IPS-15b (cell line): ENCODE measurements around the gene MTHFSD.

ENCODE experiments used
- H3K27me3 ChIP-seq: one replicate; pipeline ENCODE4 v1.6.1; 2013; ENCODE audit warnings: low read length; ENCODE audit not compliant: control insufficient read depth, insufficient read depth
- H3K36me3 ChIP-seq: one replicate; pipeline ENCODE4 v1.6.1; 2013; ENCODE audit warnings: low read length; ENCODE audit not compliant: control insufficient read depth, insufficient read depth
- H3K4me1 ChIP-seq: one replicate; pipeline ENCODE4 v1.6.1; 2013; ENCODE audit warnings: mild to moderate bottlenecking, low read length; ENCODE audit not compliant: control insufficient read depth, insufficient read depth
- H3K4me3 ChIP-seq: one replicate; pipeline ENCODE4 v1.5.1; 2013; ENCODE audit warnings: low read depth, low read length
- H3K9ac ChIP-seq: one replicate; pipeline ENCODE4 v1.6.1; 2013; ENCODE audit warnings: low read depth, mild to moderate bottlenecking, low read length
- H3K9me3 ChIP-seq: one replicate; pipeline ENCODE4 v1.6.1; 2013; ENCODE audit warnings: mild to moderate bottlenecking, low read length; ENCODE audit not compliant: control insufficient read depth, insufficient read depth

The MTHFSD gene

DNA sequence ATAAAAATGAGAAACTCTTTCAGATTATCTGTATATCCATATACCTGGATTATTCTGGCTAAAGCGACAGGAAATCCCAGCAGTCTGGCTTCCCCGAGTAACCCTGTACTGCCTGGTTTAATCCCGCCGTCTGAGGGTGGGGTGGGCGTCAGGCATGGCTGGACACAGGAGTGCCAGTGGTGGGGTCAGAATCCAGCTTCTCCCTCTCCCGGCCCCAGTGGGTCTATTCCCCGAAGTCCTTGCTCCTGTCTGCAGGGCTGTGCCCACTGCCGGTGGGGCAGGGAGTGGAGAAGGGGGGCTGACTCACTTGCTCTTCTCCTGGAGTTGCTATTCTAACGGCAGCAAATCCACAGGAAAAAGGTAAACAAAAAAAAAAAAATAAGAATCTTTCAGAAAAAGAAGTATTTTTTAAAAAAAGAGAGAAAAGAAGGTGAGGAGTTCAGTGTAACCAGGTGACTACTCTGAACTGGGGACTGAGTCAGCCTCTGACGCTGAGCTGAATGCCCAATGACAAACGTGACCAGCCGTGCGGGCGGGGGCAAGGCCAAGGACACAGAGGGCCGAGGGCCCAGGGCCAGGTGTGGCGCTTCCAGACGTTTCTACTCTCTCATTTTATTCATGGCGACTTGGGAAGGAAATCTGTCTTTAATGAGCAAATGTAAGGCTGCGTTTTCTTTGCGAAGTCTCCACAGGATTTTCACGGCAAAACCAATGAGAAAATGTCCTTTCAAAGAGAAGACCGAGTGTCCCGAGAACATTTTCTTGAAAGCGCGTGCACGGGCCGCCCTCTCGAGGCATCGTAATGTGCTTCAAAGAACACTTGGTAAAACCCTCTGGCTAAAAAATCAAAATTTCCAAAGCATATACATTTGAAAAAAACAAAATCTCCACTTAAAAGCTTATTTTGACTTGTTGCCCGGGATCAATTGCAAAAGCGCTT, 24.5 kb downstream of the MTHFSD start:
- H3K4me1 ChIP-seq = no peaks in the 10 kb centered on the region
- H3K36me3 ChIP-seq = no peaks in the 10 kb centered on the region
- H3K27me3 ChIP-seq = no peaks in the 10 kb centered on the region
- no peak overlapping the region for H3K9ac ChIP-seq
- no peak overlapping the region for H3K4me3 ChIP-seq
- H3K9me3 ChIP-seq = no peaks in the 10 kb centered on the region

- no peak overlapping the region for H3K9ac ChIP-seq
- H3K36me3 ChIP-seq = no peaks in the 10 kb centered on the region
- no peaks in the 10 kb centered on the region for H3K9me3 ChIP-seq
- H3K4me3 ChIP-seq = no peak overlapping the region
- H3K27me3 ChIP-seq = no peaks in the 10 kb centered on the region
- no peaks in the 10 kb centered on the region for H3K4me1 ChIP-seq
Observed at GRCh38 chr16:86529160-86529559, 25.9 kb downstream of the MTHFSD start.

DNA sequence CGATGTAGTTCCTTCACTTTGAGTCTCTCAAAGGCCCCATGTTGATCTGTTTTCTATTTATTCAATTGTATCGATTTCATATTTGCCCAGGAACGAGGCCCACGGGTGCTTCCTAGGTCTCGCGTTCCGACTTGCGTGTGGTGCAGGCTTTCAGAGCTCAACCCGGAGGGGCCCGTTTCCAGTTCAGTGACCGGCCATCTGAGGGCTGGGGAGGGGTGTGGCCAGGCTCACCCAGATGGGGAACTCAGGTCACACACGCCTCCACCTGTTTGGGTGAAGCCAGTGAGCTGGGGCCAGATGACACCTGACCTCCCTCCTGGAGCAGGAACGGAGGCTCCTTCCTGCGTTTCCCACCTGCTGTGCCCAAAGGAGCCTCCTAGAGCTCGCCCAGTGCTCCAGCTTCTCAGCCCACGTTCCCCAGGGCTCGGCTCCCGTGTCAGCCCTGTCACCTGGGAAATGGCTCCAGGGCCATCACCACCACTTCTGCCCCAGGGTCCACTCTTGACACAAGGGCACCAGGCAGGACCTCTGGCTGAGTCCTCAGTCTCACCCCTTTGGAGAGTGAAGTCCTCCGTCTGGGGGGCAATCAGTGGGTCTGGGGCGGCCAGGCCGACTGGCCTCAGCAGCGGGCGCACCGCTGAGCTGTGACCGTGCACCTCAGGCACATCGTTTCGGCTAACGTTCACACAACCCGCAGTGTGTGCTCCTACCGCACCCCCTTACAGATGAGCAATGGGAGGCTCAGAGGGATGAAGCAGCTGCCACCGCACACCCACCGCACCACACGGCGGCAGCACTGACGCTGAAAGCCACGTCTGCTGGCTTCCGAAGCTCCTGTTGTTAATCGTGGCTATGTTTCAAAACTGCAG, 26.7 kb downstream of the MTHFSD start:
- no peaks in the 10 kb centered on the region for H3K9me3 ChIP-seq
- H3K36me3 ChIP-seq = no peaks in the 10 kb centered on the region
- H3K27me3 ChIP-seq = no peaks in the 10 kb centered on the region
- H3K9ac ChIP-seq = no peak overlapping the region
- H3K4me3 ChIP-seq = no peak overlapping the region
- H3K4me1 ChIP-seq = no peaks in the 10 kb centered on the region

GRCh38 chr16:86527366-86527765, 27.7 kb downstream of the MTHFSD start:
- no peaks in the 10 kb centered on the region for H3K9me3 ChIP-seq
- no peaks in the 10 kb centered on the region for H3K4me1 ChIP-seq
- H3K4me3 ChIP-seq = no peak overlapping the region
- no peaks in the 10 kb centered on the region for H3K36me3 ChIP-seq
- no peak overlapping the region for H3K9ac ChIP-seq
- H3K27me3 ChIP-seq = no peaks in the 10 kb centered on the region

DNA sequence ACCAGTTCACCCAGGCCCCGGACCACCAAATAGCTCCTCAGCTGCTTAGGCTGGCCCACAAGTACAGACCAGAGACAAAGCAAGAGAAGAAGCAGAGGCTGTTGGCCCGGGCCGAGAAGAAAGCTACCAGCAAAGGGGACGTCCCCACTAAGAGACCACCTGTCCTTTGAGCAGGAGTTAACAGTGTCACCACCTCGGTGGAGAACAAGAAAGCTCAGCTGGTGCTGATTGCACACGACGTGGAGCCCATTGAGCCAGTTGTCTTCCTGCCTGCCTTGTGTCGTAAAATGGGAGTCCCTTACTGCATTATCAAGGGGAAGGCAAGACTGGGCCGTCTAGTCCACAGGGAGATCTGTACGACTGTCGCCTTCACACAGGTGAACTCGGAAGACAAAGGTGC, 29.3 kb downstream of the MTHFSD start:
- Histone ChIP-seq H3K9me3 (no peaks in the 10 kb centered on the region), H3K27me3 (peaks cover 3% of the 10 kb centered on the region), H3K36me3 (no peaks in the 10 kb centered on the region), H3K4me1 (no peaks in the 10 kb centered on the region), H3K9ac (no peak overlapping the region), H3K4me3 (no peak overlapping the region)

- Histone ChIP-seq H3K27me3 (peaks cover 10% of the 10 kb centered on the region), H3K4me1 (no peaks in the 10 kb centered on the region), H3K4me3 (no peak overlapping the region), H3K9ac (no peak overlapping the region), H3K9me3 (no peaks in the 10 kb centered on the region), H3K36me3 (no peaks in the 10 kb centered on the region)
Observed at GRCh38 chr16:86524029-86524428, 31.0 kb downstream of the MTHFSD start.

GRCh38 chr16:86523166-86523740, 31.8 kb downstream of the MTHFSD start:
- Histone ChIP-seq H3K4me1 (no peaks in the 10 kb centered on the region), H3K36me3 (no peaks in the 10 kb centered on the region), H3K4me3 (no peak overlapping the region), H3K9ac (no peak overlapping the region), H3K27me3 (peaks cover 18% of the 10 kb centered on the region), H3K9me3 (no peaks in the 10 kb centered on the region)

- Histone ChIP-seq H3K4me3 (no peak overlapping the region), H3K27me3 (peaks cover 24% of the 10 kb centered on the region), H3K9ac (no peak overlapping the region), H3K4me1 (no peaks in the 10 kb centered on the region), H3K9me3 (no peaks in the 10 kb centered on the region), H3K36me3 (no peaks in the 10 kb centered on the region)
Observed at GRCh38 chr16:86522634-86523033, 32.4 kb downstream of the MTHFSD start.

GRCh38 chr16:86521236-86522197, 33.5 kb downstream of the MTHFSD start:
- Histone ChIP-seq H3K36me3 (no peaks in the 10 kb centered on the region), H3K9ac (no peak overlapping the region), H3K27me3 (peaks cover 35% of the 10 kb centered on the region), H3K9me3 (no peaks in the 10 kb centered on the region), H3K4me3 (no peak overlapping the region), H3K4me1 (no peaks in the 10 kb centered on the region)

GRCh38 chr16:86520317-86521210, 34.5 kb downstream of the MTHFSD start:
- no peak overlapping the region for H3K4me3 ChIP-seq
- no peak overlapping the region for H3K9ac ChIP-seq

More at GRCh38 chr16:86520317-86521210, 34.5 kb downstream of the MTHFSD start:
- H3K4me1 ChIP-seq = no peaks in the 10 kb centered on the region
- H3K9me3 ChIP-seq = no peaks in the 10 kb centered on the region
- peaks cover 45% of the 10 kb centered on the region for H3K27me3 ChIP-seq
- no peaks in the 10 kb centered on the region for H3K36me3 ChIP-seq
